Right atrium auricular region (tissue), 2 donors: ENCODE results near the gene PWWP2A. TPM values are rescaled to one million over a fixed set of nuclear protein-coding genes. Genes with fewer than 3 reads are reported as not detected.
A peak's percentile ranks its signal among the peaks of the same experiment; 100 is the strongest.

Experiments
- DNase-seq: peaks from one replicate; pipeline ENCODE4 v3.0.0-alpha.2; 2019; ENCODE audit warnings: low spot score
- H3K27ac ChIP-seq, 2 donors: fragments of 200-600 bp; sonication (generic); 1 replicate in 1 of 2; 2 replicates in 1 of 2; pipeline ENCODE4 v1.5.1; 2016 to 2019
- H3K27me3 ChIP-seq, 2 donors: fragments of 200-600 bp; sonication (generic); one replicate each; pipeline versions ENCODE4 v1.5.1 to v1.6.0; 2017 to 2019
- H3K36me3 ChIP-seq: fragments of 200-600 bp; sonication (generic); one replicate; pipeline ENCODE4 v1.5.1; 2016
- H3K4me1 ChIP-seq, 2 donors: fragments of 200-600 bp; sonication (generic); one replicate each; pipeline versions ENCODE4 v1.5.1 to v1.6.0; 2017 to 2019
- H3K4me3 ChIP-seq, 2 donors: fragments of 200-600 bp; sonication (generic); 1 replicate in 1 of 2; 2 replicates in 1 of 2; pipeline ENCODE4 v1.5.1; 2017 to 2019; ENCODE audit warnings: mild to moderate bottlenecking in 1 of 2, moderate library complexity in 1 of 2
- H3K9me3 ChIP-seq, 2 donors: fragments of 200-600 bp; sonication (generic); one replicate each; pipeline ENCODE4 v1.5.1; 2019
- total RNA-seq, 2 donors: library from RNA; depleted of rRNA; stranded (reverse); fragments of >200 nt; gene quantifications; one replicate each; pipeline ENCODE4 v1.1.0, GENCODE V29; 2016
- TF ChIP-seq, protein P1 (sequence below), 2 donors: fragments of 200-600 bp; sonication (generic); IDR thresholded peaks; one replicate each; pipeline ENCODE4 v1.5.1; 2019; ENCODE audit warnings: antibody characterized with exemption in 2 of 2

Gene PWWP2A
- total RNA-seq, 2 donors from 2014 or later, result 16.7 to 21.3 TPM

DNA sequence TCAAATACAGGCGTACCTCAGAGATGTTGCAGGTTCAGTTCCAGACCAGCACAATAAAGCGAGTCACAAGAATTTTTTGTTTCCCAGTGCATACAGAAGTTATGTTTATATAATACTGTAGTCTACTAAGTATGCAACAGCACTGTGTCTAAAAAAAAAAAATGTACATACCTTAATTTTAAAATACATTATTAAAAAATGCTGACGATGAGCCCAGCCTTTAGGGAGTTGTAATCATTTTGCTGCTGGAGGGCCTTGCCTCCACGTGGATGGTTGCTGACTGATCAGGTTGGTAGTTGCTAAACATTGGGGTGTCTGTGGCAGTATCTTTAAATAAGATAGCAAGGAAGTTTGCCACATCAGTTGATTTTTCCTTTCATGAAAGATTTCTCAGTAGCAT, 62.0 kb downstream of the PWWP2A start:
- no peak overlapping the region for H3K4me3 ChIP-seq
- H3K9me3 ChIP-seq, result no peaks in the 10 kb centered on the region
- TF ChIP-seq, protein P1, sequence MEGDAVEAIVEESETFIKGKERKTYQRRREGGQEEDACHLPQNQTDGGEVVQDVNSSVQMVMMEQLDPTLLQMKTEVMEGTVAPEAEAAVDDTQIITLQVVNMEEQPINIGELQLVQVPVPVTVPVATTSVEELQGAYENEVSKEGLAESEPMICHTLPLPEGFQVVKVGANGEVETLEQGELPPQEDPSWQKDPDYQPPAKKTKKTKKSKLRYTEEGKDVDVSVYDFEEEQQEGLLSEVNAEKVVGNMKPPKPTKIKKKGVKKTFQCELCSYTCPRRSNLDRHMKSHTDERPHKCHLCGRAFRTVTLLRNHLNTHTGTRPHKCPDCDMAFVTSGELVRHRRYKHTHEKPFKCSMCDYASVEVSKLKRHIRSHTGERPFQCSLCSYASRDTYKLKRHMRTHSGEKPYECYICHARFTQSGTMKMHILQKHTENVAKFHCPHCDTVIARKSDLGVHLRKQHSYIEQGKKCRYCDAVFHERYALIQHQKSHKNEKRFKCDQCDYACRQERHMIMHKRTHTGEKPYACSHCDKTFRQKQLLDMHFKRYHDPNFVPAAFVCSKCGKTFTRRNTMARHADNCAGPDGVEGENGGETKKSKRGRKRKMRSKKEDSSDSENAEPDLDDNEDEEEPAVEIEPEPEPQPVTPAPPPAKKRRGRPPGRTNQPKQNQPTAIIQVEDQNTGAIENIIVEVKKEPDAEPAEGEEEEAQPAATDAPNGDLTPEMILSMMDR (IDR thresholded peaks at IDR 0.05), result no peak
- H3K36me3 ChIP-seq, result peaks cover 41% of the 10 kb centered on the region
- no peak for DNase-seq
- no peaks in the 10 kb centered on the region for H3K27me3 ChIP-seq
- no peak overlapping the region for H3K27ac ChIP-seq
- H3K4me1 ChIP-seq, result no peaks in the 10 kb centered on the region

DNA sequence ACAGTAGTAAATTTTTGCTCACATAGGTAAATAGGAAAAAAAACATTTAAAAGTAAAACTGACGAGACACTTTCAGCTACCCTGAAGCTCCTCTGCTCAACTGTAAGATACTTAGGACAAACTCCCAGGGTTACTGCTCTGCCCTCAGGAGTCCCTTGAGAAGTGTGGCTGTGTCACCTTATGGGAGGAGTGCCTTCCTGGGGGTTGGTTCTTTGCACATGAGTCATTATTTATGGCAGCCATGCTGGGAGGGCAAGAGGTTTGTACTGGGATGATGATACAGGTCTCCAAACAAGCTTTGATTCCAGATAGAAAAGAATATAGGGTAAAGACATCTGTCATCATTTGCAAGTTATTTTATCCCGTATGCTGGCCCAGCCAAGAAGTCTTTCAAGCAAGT, 64.4 kb downstream of the PWWP2A start:
- Histone ChIP-seq H3K9me3 (no peaks in the 10 kb centered on the region), H3K36me3 (peaks cover 64% of the 10 kb centered on the region), H3K4me3 (no peak overlapping the region), H3K27ac (no peak overlapping the region), H3K27me3 (no peaks in the 10 kb centered on the region), H3K4me1 (no peaks in the 10 kb centered on the region)
- DNase-seq, result no peak
- TF ChIP-seq, protein P1 (IDR thresholded peaks at IDR 0.05), result no peak

DNA sequence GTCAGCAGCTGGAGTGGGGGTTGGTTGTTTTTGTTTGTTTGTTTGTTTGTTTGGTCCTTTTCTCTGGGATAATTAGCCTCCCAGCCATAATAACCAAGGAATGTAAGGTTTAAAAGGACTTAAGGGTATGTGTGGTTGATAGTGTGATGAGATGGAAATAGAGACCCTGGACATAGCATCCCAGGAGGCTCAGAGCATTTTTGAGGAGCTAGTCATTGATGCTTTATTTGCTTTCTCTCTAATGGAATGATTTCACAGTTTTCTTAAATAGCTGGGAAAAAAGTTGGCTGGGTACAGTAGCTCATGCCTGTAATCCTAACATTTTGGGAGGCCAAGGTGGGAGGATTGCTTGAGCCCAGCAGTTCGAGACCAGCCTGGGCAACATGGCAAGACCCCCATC, 65.2 kb downstream of the PWWP2A start:
- TF ChIP-seq, protein P1 (IDR thresholded peaks at IDR 0.05), result no peak
- no peaks in the 10 kb centered on the region for H3K27me3 ChIP-seq
- DNase-seq, result no peak

DNA sequence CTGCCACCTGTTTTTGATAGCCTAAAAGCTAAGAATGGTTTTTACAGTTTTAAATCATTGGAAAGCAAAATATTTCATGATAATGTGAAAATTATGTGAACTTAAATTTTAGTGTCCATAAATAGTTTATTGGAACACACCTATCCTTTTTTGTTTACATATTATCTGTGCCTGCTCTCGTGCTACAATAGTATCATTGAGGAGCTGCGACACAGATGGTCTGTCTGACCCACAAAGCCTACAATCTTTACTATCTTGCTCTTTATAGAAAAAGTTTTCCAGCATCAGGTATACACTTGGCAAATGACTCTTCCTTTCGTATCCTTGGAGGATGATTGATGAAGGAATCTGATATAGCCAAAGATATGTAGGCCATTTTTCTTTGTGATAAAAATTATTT, 70.2 kb downstream of the PWWP2A start:
- DNase-seq, result no peak
- Histone ChIP-seq H3K4me1 (peaks cover 0 to 4% of the 10 kb centered on the region in 2 donors), H3K4me3 (no peak overlapping the region), H3K36me3 (peaks cover 45% of the 10 kb centered on the region), H3K9me3 (no peaks in the 10 kb centered on the region), H3K27me3 (no peaks in the 10 kb centered on the region), H3K27ac (no peak overlapping the region)
- TF ChIP-seq, protein P1 (IDR thresholded peaks at IDR 0.05), result no peak

More for the DNA sequence above, 65.2 kb downstream of the PWWP2A start:
- Histone ChIP-seq H3K36me3 (peaks cover 67% of the 10 kb centered on the region), H3K9me3 (no peaks in the 10 kb centered on the region), H3K4me3 (no peak overlapping the region), H3K4me1 (no peaks in the 10 kb centered on the region), H3K27ac (no peak overlapping the region)

DNA sequence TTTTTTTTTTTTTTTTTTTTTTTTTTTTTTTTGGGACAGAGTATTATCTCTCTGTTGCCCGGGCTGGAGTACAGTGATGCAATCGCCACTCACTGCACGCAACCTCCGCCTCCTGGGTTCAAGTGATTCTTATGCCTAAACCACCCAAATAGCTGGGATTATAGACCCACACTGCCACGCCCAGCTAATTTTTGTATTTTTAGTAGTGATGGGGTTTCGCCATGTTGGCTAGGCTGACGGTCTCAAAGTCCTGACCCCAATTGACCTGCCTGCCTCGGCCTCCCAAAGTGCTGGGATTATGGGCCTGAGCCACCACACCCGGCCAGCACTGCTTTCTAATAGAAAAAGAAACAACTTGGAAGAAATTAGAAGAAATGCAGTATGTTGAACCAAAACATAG, 71.1 kb downstream of the PWWP2A start:
- Histone ChIP-seq H3K9me3 (no peaks in the 10 kb centered on the region), H3K36me3 (peaks cover 39% of the 10 kb centered on the region), H3K27me3 (no peaks in the 10 kb centered on the region), H3K4me3 (no peak overlapping the region), H3K27ac (peak overlapping the region; percentile 2 to 10), H3K4me1 (peaks cover 0 to 4% of the 10 kb centered on the region in 2 donors)
- TF ChIP-seq, protein P1 (IDR thresholded peaks at IDR 0.05), result no peak
- DNase-seq, result peak; percentile 75

DNA sequence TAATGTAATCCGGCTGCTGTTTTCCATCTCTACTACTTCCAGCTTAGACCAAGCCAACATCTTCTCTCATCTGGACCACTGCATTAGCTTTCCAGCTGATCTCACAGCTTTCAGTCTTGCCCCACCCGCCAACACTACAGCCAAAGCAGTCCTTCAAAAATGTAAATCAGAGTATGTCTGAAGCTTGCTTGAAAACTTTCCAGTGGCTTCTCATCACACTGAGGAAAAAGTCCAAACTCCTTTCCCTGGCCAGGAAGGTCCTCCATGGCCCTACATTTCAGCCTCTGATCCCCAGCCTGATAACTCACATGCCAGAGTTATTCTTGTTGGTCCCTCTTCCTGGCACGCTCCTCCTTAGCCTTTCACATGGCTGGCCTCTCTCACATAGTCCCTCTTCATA, 71.8 kb downstream of the PWWP2A start:
- no peak overlapping the region for H3K4me3 ChIP-seq

More for the DNA sequence above, 71.8 kb downstream of the PWWP2A start:
- TF ChIP-seq, protein P1 (IDR thresholded peaks at IDR 0.05), result no peak
- H3K9me3 ChIP-seq, result no peaks in the 10 kb centered on the region
- H3K27ac ChIP-seq, result peak overlapping the region in 1 of 2 donors; percentile 19
- peaks cover 33% of the 10 kb centered on the region for H3K36me3 ChIP-seq
- H3K4me1 ChIP-seq, result peaks cover 0 to 4% of the 10 kb centered on the region in 2 donors
- H3K27me3 ChIP-seq, result no peaks in the 10 kb centered on the region
- no peak for DNase-seq
